ENCODE data around the gene CACNB2. TPM values are rescaled to one million over a fixed set of nuclear protein-coding genes. Genes with fewer than 3 reads are reported as not detected.
A peak's percentile ranks its signal among the peaks of the same experiment; 100 is the strongest.

The CACNB2 gene
- total RNA-seq, 6 experiments from 2014 or later, result not detected

DNA sequence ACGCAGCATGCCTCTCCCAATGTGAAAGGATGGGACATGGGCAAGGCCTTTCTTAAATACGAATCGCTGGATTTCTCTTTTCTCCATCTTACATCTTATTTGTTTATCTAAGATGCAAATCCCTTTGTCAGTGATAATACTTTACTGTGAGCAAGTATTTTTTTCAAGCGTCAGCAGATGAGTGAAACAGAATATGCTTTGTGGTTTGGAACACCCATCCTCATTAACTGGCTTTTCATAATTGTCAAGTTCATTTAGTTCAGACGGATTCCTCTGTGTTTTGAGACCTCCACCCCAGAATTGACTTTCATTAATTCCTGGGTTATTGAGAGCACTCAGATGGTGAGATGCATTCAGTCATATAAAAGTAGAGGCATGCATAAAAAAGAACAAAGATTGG is 361.4 kb downstream of the CACNB2 start:
- Mint-ChIP-seq H3K9me3 (no peaks in the 10 kb centered on the region), H3K36me3 (ENCODE audit: low read depth) (no peaks in the 10 kb centered on the region), H3K4me1 (ENCODE audit: low read depth) (peaks cover 39% of the 10 kb centered on the region; the same call in 1 of the 2 replicates), H3K27me3 (ENCODE audit: insufficient read depth) (peaks cover 2% of the 10 kb centered on the region; the same call in 1 of the 2 replicates), H3K27ac (peak overlapping the region; percentile 19; the same call in 1 of the 2 replicates), H3K4me3 (peak overlapping the region; percentile 81)
- TF ChIP-seq, protein P1, sequence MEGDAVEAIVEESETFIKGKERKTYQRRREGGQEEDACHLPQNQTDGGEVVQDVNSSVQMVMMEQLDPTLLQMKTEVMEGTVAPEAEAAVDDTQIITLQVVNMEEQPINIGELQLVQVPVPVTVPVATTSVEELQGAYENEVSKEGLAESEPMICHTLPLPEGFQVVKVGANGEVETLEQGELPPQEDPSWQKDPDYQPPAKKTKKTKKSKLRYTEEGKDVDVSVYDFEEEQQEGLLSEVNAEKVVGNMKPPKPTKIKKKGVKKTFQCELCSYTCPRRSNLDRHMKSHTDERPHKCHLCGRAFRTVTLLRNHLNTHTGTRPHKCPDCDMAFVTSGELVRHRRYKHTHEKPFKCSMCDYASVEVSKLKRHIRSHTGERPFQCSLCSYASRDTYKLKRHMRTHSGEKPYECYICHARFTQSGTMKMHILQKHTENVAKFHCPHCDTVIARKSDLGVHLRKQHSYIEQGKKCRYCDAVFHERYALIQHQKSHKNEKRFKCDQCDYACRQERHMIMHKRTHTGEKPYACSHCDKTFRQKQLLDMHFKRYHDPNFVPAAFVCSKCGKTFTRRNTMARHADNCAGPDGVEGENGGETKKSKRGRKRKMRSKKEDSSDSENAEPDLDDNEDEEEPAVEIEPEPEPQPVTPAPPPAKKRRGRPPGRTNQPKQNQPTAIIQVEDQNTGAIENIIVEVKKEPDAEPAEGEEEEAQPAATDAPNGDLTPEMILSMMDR (IDR thresholded peaks at IDR 0.05), result no peak
- no peak for DNase-seq

- H3K4me3 Mint-ChIP-seq, result no peak overlapping the region
- H3K4me1 Mint-ChIP-seq (ENCODE audit: low read depth), result peaks cover 34% of the 10 kb centered on the region; the same call in 1 of the 2 replicates
- no peak overlapping the region for H3K27ac Mint-ChIP-seq
Observed at GRCh38 chr10:18504161-18504560, 363.9 kb downstream of the CACNB2 start.

DNA sequence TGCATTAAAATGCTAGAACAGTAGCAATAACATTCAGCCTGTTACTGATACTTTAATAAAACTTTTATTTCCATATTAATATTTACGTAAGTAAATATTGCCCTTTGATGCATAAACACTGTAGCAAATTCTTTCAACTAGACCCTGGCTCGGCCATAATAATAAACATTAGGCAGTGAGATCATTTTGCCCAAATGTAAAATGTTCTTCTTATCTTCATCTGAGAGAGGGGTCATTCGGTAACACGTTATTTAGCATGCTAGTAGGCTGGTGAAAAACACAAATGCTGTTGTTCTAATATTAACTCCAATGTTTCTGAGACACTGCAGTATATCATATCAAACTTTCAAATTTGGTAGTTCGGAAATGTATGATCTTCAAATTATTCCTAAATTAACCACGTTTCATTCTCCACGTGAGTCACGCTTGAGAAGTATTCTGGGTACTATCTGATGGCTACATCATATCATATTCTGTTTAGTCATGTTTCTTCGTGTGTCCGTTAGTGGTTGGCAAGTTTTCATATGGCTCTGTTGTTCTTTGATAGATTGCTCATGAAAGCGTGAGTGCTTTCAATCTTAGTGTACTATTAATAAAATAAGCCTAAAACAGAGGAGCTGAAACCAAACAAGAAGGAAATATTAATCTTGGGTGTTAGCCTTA is 365.4 kb downstream of the CACNB2 start:
- Mint-ChIP-seq H3K9me3 (no peaks in the 10 kb centered on the region), H3K4me3 (peak overlapping the region; percentile 42; the same call in 1 of the 2 replicates), H3K27ac (no peak overlapping the region; the same call in 1 of the 2 replicates), H3K4me1 (ENCODE audit: low read depth) (peaks cover 24% of the 10 kb centered on the region; the same call in 1 of the 2 replicates), H3K27me3 (ENCODE audit: insufficient read depth) (no peaks in the 10 kb centered on the region; the same call in none of the 2 replicates), H3K36me3 (ENCODE audit: low read depth) (no peaks in the 10 kb centered on the region)
- no peak for DNase-seq
- TF ChIP-seq, protein P1 (IDR thresholded peaks at IDR 0.05), result no peak

More at GRCh38 chr10:18504161-18504560, 363.9 kb downstream of the CACNB2 start:
- Mint-ChIP-seq H3K27me3 (ENCODE audit: insufficient read depth) (peaks cover 2% of the 10 kb centered on the region; the same call in 1 of the 2 replicates), H3K9me3 (no peaks in the 10 kb centered on the region), H3K36me3 (ENCODE audit: low read depth) (no peaks in the 10 kb centered on the region)
- TF ChIP-seq, protein P1 (IDR thresholded peaks at IDR 0.05), result no peak
- no peak for DNase-seq

- no peak for DNase-seq
- H3K4me3 Mint-ChIP-seq, result no peak overlapping the region
- no peaks in the 10 kb centered on the region; the same call in 1 of the 2 replicates for H3K27me3 Mint-ChIP-seq (ENCODE audit: insufficient read depth)
- H3K9me3 Mint-ChIP-seq, result peaks cover 4% of the 10 kb centered on the region; the same call in 1 of the 2 replicates
- TF ChIP-seq, protein P1 (IDR thresholded peaks at IDR 0.05), result no peak
- H3K36me3 Mint-ChIP-seq (ENCODE audit: low read depth), result no peaks in the 10 kb centered on the region
- H3K4me1 Mint-ChIP-seq (ENCODE audit: low read depth), result peaks cover 9% of the 10 kb centered on the region; the same call in 1 of the 2 replicates
- H3K27ac Mint-ChIP-seq, result no peak overlapping the region
Observed at GRCh38 chr10:18508587-18508986, 368.4 kb downstream of the CACNB2 start.

- DNase-seq, result no peak
- H3K27ac Mint-ChIP-seq, result no peak overlapping the region
- H3K4me3 Mint-ChIP-seq, result no peak overlapping the region
- peaks cover 4% of the 10 kb centered on the region; the same call in 1 of the 2 replicates for H3K9me3 Mint-ChIP-seq
- H3K36me3 Mint-ChIP-seq (ENCODE audit: low read depth), result no peaks in the 10 kb centered on the region
- no peaks in the 10 kb centered on the region for H3K4me1 Mint-ChIP-seq (ENCODE audit: low read depth)
- TF ChIP-seq, protein P1 (IDR thresholded peaks at IDR 0.05), result no peak
- H3K27me3 Mint-ChIP-seq (ENCODE audit: insufficient read depth), result peaks cover 6% of the 10 kb centered on the region
Observed at GRCh38 chr10:18514537-18514936, 374.3 kb downstream of the CACNB2 start.

Measured in HFFc6 (cell line).